ENCODE measurements around the gene NUBPL.

Gene NUBPL, protein sequence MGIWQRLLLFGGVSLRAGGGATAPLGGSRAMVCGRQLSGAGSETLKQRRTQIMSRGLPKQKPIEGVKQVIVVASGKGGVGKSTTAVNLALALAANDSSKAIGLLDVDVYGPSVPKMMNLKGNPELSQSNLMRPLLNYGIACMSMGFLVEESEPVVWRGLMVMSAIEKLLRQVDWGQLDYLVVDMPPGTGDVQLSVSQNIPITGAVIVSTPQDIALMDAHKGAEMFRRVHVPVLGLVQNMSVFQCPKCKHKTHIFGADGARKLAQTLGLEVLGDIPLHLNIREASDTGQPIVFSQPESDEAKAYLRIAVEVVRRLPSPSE

DNA sequence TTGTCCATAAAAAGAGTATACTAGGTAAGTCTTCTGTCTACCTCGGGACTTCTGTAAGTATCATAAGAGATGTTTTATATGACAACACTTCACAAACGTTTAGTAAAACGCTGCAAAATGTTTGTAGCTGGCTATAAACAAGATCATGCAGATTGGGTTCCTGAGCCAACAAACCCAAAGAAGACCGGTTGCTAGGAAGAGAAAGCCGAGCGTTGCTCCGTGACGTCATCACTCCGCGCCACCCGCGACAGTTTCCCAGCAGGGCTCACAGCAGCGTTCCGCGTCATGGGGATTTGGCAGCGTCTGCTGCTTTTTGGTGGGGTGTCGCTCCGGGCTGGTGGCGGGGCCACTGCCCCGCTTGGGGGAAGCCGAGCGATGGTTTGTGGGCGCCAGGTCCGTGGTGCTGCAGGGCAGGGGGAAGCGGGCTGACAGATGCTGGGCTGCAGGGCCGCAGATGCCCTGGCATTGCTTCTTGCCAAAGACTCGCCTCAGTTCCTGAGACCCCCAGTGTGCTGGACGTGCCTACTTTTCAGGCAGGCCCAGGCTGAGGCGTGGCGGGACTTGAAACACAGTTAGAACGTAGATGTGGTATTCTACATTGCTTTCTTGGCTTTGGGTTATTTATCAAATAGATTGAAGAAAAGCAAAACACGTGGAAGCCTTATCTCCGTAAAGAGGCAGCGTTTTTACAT lies at the start of gene NUBPL:
Gene NUBPL, plus strand, starts transcription at position 250 of the 692 bp plus-strand sequence. Its CDS starts 36 bp downstream, at position 286.
- peak; percentile 95 for DNase-seq

DNA sequence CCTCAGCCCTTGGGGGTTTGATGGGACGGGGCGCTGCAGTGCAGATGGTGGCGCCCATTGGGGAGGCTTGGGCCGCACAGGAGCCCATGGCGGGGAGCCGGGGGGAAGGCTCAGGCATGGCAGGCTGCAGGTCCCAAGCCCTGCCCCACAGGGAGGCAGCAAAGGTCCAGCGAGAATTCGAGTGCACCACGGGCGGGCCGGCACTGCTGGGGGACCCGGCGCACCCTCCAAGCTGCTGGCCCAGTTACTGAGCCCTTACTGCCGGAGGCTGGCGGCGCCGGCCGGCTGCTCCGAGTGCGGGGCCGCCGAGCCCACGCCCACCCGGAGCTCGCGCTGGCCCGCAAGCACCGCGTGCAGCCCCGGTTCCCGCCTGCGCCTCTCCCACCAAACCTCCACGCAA lies 34.1 kb upstream of the NUBPL start:
- no peak for DNase-seq

DNA sequence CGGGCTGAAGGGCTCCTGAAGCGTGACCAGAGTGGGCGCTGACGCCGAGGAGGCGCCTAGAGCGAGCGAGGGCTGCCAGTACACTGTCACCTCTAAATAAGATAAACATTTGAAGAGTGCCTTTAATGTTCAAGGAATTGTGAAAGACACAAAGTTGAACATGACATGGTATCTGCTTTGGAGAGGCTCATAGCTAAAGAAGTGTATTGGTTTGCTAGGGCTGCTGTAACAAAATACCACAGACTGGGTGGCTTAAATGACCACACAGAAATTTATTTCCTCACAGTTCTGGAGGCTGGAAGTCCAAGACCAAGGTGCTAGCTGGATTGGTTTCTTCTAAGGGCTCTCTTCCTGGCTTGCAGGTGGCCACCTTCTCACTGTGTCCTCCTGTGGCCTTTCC lies 33.7 kb upstream of the NUBPL start:
- no peak for DNase-seq

DNA sequence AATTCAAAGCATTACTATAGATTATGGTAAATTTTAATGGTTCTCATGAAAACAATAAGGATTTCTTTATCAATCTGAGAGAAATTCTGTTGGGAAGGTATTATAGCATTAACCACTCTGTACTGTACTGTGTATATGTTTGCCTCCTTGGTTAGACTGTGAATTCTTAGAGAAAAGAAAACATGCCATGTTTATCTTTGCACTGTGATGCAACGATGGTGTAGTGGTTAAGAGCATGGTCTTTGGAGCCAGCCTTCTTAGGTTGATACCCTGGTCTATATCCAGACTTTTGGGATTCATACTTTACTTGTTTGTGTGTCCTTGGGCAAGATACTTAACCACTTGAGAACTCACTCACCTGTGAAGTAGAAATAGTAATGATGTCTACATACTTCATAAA lies 32.2 kb upstream of the NUBPL start:
- DNase-seq: no peak

DNA sequence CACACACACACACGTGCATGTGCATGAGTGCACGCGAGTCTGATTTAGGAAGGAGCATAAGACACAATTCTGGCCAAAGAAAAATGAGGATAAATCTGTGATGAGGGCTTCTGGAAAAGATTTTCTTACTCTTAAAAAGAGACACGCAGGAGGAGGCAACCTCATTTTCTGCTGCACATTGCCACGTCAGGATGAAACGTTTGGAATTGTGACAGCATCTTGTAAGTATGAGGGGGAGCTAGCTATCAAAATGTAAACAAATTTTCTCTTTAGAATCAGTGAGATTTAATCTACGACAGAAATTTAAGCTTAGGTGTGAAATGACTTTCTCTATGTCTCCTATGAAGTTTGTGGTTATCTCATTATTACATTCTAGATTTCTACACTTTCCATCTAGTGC lies 31.1 kb upstream of the NUBPL start:
- no peak for DNase-seq

DNA sequence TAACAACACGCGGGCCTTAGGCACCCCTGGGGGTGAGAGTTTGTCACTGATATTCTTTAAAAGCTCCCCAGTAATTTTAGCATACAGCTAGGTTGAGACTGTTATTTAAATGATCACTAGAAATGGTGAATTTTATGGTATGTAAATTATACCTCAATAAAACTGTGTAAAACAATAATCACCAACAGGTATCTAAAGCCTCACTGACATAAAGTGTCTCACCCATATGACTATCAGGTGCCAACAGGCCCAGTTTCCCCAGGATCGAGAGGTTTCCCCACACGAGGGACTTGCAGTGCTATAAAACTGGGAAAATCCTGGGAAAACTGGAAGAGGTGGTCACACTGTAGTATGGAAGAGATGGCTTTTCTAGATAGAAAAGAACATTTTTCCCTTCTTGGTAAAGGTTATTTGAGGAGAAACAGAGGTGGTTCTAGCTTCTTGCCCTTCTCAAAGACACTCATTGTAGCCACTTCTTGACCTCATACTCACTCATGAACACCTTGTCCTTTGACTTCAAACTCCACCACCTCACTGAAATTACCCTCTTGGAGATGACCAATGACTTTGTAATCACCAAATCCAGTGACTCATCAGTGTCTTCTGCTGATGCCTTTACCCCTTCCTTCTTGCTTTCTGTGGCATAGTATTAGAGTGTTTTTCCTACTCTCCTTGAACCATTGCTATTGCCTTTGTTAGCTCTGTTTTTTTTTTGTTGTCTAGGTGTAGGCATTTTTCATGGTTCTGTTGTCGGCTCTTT lies 24.8 kb upstream of the NUBPL start:
- no peak for DNase-seq

DNA sequence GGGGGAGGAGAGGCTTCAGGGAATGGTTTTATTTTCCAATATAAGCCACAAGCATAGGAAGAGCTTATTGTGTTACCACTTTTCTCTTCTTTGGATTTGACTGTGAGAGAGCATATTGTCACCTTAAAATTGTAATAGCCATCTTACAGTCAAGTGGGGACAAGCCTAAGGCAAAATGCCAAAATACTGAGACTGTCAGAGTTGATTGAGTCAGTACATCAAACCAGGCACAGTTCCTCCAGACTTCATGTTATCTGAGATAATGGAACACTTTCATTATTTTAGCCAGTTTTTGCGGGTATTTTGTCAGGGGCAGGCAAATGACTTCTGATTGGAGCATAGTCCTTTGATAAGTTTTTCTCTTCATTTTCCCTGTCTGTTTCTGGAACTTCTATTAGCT lies 19.5 kb upstream of the NUBPL start:
- DNase-seq: peak; percentile 8

DNA sequence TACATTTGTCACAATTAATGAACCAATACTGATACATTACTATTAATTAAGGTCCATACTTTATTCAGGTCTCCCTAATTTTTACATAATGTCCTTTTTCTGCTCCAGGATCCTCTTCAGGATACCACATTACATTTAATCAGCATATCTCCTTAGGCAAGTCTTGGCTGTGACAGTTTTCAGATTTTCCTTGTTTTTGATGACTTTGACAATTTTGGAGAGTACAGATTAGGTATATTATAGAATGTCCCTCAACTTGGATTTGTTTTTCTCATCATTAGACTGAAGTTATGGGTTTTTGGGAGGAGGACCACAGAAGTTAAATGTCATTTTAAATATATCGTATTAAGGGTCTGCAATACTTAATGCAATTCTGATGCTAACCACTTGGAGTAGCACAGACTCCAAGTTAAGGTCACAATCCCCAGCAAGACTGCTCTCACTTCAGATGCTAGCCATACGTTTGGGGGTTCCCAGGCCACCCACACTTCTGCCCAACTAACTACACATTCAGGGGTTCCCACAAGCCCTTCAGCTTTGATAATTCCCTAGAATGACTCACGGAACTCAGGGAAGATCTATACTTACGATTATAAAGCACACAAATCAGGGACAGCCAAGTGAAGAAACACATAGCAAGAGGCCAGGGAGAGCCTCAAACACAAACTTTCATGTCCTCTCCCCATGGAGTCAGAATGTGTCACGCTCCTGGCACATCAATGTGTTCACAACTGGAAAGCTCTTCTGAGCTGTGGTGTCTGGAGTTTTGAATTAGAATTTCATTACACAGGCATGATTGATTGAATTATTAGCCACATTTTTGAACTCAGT lies 17.0 kb upstream of the NUBPL start:
- DNase-seq: peak; percentile 19

DNA sequence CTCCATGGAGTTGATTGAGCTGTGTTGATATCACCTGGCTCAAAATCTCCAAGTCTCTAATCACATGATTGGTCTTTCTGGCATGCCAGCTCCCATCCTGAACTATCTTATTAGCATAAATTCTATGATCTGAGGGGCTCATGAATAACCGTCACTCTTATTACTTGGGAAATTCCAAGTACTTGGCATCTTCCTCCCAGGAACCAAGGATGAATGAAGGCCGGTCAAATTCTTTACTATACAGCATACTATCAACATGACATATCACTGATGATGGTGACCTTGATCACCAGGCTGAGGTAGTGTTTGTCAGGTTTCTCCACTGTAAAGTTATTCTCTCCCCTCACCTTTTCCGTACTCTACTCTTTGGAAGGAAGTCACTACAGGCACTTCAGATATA lies 16.4 kb upstream of the NUBPL start:
- no peak for DNase-seq

DNA sequence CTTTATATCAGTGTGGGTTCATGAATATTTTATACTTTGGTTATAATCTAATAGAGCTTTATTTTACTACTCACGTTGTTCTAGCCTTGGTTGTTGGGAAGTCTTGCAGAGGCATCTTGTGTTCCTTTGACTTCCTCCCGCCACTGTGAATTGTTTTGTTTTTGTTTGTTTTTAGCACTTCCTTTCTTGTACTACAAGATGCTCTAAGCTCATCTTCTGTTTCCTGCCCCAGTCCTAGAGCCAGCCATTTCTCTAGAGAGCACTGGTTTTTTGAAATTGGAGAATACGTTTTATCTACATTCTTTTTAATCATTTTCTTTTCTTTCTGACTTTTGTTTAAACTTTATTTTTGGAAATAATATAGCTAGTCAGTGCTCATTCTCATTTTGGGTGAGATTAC lies 15.9 kb upstream of the NUBPL start:
- no peak for DNase-seq

DNA sequence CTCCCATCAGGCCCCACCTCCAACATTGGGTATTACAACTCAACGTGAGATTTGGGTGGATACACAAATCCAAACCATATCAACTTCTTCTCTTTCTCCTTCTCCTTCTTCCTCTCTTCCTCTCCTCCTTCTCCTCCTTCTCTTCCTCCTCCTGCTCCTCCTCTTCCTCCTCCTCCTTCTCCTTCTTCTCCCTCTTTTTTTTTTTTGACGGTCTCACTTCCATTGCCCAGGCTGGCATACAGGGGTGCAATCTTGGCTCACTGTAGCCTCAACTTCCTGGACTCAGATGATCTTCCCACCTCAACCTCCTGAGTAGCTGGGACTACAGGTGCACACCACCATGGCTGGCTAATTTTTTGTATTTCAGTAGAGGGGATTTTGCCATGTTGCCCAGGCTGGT lies 11.4 kb upstream of the NUBPL start:
- DNase-seq: no peak

DNA sequence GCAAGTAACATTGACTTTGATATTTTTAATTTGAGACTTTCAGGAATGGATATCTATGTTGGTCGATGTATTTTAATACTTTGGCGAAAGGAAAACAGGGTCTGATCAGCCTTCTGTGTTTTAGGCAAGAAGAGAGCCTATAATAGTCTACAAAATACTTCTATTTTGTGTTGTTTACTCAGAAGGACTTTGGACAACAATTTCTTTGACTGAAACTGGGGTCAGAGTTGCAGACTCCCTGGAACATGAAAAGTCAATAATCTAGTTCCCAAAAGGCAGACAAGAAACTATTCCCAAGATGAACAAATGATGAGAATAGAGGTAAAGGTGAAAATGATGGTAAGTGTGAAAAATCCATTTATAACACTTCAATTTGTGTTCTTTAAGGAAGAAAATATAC lies 10.6 kb upstream of the NUBPL start:
- no peak for DNase-seq

DNA sequence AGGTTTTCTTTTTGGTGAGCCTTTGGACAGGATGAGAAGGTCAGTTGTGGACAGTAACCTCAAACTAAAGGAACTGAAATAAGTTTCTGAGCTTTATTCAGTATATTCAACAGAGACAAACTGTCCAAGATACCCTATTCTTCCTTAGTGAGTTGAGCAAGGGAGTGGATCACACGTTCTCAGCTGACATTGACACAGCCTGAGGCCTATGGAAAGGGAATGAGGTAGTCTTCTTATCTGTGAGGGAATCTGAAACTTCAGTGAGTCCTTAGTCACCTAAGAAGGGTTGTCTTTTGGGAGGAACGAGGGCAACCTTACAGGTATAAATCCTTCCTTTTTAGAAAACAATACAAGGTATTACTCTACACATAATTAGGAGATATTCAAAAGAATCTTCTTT lies 5.0 kb upstream of the NUBPL start:
- no peak for DNase-seq

DNA sequence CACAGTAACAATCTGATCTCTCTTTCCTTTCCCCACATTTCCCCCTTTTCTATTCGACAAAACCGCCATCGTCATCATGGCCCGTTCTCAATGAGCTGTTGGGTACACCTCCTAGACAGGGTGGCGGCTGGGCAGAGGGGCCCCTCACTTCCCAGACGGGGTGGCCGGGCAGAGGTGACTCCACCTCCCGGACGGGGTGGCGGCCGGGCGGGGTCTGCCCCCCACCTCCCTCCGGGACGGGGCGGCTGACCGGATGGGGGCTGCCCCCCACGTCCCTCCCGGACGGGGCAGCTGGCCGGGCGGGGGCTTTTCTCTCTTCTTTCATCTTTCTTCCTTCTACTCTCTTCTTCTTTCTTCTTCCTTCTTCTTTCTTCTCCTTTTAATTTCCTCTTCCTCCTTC lies 1.3 kb upstream of the NUBPL start:
- DNase-seq: no peak

DNA sequence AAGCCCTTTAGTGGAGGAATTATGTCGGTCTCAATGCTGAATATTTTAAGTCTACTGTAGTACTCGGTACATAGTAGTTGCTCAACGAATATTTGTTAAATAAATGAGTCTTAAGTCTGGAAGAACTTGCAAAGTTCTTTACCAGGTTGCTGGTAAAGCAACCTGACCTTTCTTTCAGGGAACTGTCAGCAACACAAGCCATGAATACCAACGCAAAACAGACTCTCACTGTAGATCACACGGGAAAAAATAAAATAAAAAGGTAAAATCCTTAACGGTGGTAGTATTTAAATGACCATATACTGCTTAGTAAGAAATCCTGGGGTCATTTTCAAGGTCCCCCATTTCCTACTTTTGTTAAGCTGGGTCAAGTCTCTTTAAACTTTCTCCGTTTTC lies 447 bp upstream of the NUBPL start:
- no peak for DNase-seq

DNA sequence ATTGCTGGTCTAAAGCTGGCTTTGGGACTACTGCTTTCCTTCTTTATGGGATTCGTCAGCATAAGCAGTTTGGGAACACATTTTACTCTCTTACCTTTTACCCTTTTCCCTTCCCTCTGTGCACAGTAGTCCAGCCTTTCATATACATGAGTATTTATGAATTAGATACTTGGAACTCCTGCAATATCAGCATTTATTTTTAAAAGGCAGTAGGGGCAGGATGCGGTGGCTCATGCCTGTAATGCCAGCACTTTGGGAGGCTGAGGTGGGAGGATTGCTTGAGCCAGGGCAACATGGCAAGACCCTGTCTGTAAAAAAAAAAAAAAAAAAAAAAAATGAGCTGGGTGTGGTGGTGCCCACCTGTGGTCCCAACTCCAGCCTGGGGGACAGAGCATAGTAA lies 3.0 kb downstream of the NUBPL start:
- no peak for DNase-seq

DNA sequence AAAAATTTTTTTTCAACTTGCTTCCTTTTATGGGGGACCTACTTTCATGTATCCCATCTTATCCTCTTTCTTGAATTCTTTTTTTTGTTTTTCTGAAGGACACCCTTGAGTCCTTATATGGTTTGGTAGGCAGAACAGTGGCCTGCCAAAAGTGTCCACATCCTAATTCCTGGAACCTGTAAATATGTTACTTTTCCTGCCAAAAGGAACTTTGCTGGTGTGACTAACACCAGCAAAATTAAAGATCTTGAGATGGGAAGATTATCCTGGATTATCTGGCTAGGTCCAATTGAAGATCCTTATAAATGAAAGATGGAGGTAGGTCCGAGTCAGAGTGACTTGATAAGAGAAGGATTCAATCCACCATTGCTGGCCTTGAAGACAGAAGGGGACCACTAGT lies 5.3 kb downstream of the NUBPL start:
- DNase-seq: no peak

DNA sequence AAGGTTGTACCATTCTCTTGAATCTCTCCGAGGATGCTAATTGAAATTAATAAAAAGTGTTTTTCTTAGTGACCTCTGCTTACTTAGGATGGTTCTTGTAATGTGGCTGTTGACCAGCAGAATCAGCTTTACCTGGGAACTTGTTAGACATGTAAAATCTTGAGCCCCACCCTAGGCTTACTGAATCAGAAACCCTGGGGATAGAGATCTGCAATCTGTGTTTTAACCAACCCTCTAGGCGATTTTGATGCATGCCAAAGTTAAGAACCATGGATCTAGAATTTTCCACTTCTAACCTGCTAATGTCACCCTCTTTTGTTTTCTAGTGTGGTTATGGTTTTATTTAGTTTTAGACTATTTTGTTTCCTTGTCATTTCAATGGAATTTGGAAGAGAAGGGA lies 6.5 kb downstream of the NUBPL start:
- DNase-seq: no peak

DNA sequence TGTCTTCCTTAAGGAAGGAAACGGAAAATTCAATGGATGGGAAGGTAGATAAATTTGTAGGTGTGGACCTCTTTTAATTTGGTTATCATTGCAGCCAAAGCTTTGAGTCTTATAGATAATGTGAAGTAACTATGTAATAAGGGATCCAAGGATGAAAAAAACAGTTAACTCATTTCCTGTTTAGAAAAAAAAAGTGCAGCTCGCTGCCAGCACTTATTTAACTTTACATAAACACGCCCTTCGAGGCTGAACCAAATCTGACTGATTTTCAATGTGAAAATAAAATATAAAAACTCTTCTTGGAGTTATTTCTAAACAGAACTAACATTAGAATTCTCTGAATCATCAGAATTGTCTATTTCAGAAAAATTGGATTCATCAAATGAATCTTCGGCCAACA lies 7.0 kb downstream of the NUBPL start:
- no peak for DNase-seq

DNA sequence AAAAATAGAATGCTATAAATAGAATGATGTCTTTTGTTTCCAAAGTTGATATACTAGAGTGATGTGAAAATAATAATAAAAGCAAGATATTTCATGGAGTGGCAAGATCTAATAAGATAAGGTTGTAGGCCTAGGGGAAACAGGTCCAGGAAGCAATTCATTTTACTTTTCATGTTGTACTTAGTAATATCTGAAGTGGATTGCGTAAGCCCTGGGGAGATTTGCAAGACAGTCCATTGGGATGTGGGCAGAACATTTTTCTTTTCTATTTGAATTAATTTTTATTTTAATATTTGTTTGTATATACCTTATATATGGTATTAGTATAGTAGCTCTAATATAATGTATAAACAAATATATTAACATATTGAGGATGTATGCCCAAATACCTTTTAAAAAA lies 7.5 kb downstream of the NUBPL start:
- DNase-seq: no peak

DNA sequence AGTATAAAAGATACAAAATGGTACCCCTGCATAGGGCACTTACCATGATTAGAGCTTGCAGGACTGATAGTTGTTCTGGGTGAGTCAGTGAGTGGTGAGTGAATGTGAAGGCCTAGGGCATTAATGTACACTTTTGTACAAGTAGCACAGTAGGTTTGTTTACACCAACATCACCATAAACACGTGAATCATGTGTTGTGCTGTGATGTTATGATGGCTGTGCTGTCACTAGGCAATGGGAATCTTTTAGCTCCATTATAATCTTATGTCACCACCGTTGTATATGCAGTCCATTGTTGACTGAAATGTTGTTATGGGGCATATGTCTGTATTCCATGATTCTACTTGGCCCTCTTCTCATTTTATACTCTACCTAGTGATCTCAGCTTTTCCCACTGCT lies 11.8 kb downstream of the NUBPL start:
- DNase-seq: no peak

DNA sequence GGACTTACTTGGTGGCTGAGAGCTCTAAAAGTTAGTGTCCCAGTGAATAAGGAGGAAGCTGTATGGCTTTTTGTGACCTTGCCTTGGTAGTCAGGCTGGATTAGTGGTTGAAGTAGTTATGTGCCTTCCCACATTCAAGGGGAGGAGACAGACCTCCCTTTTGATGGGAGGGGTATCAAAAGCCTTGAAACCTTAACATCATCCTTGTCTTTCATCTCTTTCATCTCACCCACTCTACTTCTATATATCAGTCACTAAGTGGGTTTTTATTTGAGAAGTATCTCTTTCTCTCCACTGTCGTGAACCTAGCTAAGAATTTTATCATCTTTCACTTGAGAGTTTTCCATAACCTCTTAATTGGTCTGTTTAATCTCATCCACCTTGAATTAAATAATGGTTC lies 15.7 kb downstream of the NUBPL start:
- DNase-seq: no peak

DNA sequence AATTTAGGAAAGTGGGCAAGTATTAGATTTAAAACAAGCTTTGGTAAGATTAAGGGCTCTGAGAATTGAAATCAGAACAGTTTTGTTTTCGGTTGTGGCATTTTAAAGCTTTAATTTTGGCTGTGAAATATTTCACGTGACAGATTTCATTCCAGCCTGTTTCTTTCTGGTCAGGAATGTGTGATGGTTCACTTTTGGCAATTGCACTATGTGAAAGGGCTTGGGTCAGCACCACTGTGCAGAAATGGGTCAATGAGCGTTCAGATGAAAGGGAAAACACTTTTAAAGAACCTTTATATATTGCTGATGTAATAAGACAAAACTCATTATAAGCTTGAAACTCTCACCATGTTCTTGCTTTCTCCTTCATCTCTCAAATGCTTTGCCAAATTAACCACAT lies 17.1 kb downstream of the NUBPL start:
- DNase-seq: no peak

All from NCI-H69 (cell line).